SK-N-MC (cell line): ENCODE results near the gene SPDYE3.
"Not testable (repeated sequence)": the region's sequence is repeated elsewhere in the genome, so short reads cannot be mapped to it uniquely, and the experiment has no call there.

Source experiments
- EZH2 ChIP-seq: fragments of 200-600 bp; sonication (generic); IDR thresholded peaks from one replicate; pipeline ENCODE4 v1.6.1; 2017; ENCODE audit warnings: antibody characterized with exemption
- POLR2AphosphoS5 ChIP-seq: IDR thresholded peaks from 2 replicates; pipeline ENCODE4 v1.6.1; 2012; ENCODE audit warnings: mild to moderate bottlenecking, low read depth, low read length, borderline replicate concordance

DNA sequence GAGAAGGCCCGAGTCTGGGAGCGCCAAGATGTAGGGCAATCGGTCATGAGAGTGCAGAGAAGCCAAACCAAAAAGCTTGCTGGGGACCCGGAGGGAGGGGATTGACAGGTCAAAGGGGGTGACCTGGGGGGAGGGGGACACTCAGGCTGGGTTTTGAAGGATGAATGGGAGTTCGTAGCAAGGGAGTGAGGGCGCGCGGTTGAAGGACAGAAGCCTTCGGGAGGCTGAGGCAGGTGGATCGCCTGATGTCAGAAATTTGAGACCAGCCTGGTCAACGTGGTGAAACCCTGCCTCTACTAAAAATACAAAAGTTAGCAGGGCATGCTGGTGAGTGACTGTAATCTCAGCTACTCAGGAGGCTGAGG, 35.0 kb upstream of the SPDYE3 start:
- TF ChIP-seq POLR2AphosphoS5, EZH2: not testable (repeated sequence)
